Dendritic cell treated with granulocyte-macrophage colony-stimulating factor and Interleukin-4, amounts not matched to agents 40 ng/mL and 50 ng/mL, for 4 days (primary cell): ENCODE measurements around the gene RALGDS.
A peak's percentile ranks its signal among the peaks of the same experiment; 100 is the strongest.
"Not testable (repeated sequence)": the region's sequence is repeated elsewhere in the genome, so short reads cannot be mapped to it uniquely, and the experiment has no call there.

ENCODE experiments used
- H3K27ac Mint-ChIP-seq: one replicate; pipeline ENCODE4 v1.8.0; 2022; ENCODE audit warnings: mild to moderate bottlenecking, mixed read lengths
- H3K27me3 Mint-ChIP-seq: one replicate; pipeline ENCODE4 v1.8.0; 2022; ENCODE audit warnings: mild to moderate bottlenecking, mixed read lengths
- H3K36me3 Mint-ChIP-seq: one replicate; pipeline ENCODE4 v1.8.0; 2022; ENCODE audit warnings: low read depth, mixed read lengths
- H3K4me1 Mint-ChIP-seq: one replicate; pipeline ENCODE4 v1.8.0; 2022; ENCODE audit warnings: low read depth, mixed read lengths
- H3K4me3 Mint-ChIP-seq: one replicate; pipeline ENCODE4 v1.8.0; 2022; ENCODE audit warnings: mild to moderate bottlenecking, moderate library complexity, mixed read lengths
- H3K9me3 Mint-ChIP-seq: one replicate; pipeline ENCODE4 v1.8.0; 2022; ENCODE audit warnings: mixed read lengths
- intact Hi-C: fragments of 100-400 bp; cut with micrococcal nuclease; formaldehyde crosslinking; loops from one replicate; pipeline ENCODE4 v1.15.0; 2022

RALGDS gene

DNA sequence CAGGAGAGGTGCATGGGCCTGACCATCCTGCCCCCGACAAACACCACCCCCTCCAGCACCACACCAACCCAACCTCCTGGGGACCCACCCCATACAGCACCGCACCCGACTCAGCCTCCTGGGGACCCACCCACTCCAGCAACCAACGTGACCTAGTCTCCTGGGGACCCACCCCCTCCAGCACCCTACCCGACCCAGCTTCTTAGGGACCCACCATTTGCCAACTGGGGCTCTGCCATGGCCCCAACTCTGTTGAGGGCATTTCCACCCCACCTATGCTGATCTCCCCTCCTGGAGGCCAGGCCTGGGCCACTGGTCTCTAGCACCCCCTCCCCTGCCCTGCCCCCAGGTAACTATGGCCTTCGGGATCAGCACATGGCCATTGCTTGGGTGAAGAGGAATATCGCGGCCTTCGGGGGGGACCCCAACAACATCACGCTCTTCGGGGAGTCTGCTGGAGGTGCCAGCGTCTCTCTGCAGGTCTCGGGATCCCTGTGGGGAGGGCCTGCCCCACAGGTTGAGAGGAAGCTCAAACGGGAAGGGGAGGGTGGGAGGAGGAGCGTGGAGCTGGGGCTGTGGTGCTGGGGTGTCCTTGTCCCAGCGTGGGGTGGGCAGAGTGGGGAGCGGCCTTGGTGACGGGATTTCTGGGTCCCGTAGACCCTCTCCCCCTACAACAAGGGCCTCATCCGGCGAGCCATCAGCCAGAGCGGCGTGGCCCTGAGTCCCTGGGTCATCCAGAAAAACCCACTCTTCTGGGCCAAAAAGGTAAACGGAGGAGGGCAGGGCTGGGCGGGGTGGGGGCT, 54.7 kb downstream of the RALGDS start:
- intact Hi-C loops: no loop called here
- H3K27me3 Mint-ChIP-seq: peaks cover 5% of the 10 kb centered on the region
- no peak overlapping the region for H3K27ac Mint-ChIP-seq

DNA sequence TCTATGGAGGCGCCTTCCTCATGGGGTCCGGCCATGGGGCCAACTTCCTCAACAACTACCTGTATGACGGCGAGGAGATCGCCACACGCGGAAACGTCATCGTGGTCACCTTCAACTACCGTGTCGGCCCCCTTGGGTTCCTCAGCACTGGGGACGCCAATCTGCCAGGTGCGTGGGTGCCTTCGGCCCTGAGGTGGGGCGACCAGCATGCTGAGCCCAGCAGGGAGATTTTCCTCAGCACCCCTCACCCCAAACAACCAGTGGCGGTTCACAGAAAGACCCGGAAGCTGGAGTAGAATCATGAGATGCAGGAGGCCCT, 56.0 kb downstream of the RALGDS start:
- Mint-ChIP-seq H3K36me3 (no peaks in the 10 kb centered on the region), H3K27ac (no peak overlapping the region), H3K4me1 (peaks cover 6% of the 10 kb centered on the region), H3K9me3 (no peaks in the 10 kb centered on the region), H3K27me3 (peaks cover 10% of the 10 kb centered on the region), H3K4me3 (no peak overlapping the region)
- intact Hi-C loops: no loop called here

More for the DNA sequence above, 54.7 kb downstream of the RALGDS start:
- Mint-ChIP-seq H3K36me3 (no peaks in the 10 kb centered on the region), H3K9me3 (no peaks in the 10 kb centered on the region), H3K4me1 (no peaks in the 10 kb centered on the region), H3K4me3 (no peak overlapping the region)

DNA sequence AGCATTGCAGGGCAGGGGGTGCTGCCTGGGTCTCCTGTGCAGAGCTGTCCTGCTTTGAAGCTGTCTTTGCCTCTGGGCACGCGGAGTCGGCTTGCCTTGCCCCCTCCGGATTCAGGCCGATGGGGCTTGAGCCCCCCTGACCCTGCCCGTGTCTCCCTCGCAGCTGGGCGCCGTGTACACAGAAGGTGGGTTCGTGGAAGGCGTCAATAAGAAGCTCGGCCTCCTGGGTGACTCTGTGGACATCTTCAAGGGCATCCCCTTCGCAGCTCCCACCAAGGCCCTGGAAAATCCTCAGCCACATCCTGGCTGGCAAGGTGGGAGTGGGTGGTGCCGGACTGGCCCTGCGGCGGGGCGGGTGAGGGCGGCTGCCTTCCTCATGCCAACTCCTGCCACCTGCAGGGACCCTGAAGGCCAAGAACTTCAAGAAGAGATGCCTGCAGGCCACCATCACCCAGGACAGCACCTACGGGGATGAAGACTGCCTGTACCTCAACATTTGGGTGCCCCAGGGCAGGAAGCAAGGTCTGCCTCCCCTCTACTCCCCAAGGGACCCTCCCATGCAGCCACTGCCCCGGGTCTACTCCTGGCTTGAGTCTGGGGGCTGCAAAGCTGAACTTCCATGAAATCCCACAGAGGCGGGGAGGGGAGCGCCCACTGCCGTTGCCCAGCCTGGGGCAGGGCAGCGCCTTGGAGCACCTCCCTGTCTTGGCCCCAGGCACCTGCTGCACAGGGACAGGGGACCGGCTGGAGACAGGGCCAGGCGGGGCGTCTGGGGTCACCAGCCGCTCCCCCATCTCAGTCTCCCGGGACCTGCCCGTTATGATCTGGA, 56.6 kb downstream of the RALGDS start:
- no peaks in the 10 kb centered on the region for H3K36me3 Mint-ChIP-seq
- no peak overlapping the region for H3K4me3 Mint-ChIP-seq
- H3K4me1 Mint-ChIP-seq: peaks cover 10% of the 10 kb centered on the region
- H3K27ac Mint-ChIP-seq: no peak overlapping the region
- no peaks in the 10 kb centered on the region for H3K9me3 Mint-ChIP-seq
- peaks cover 10% of the 10 kb centered on the region for H3K27me3 Mint-ChIP-seq
- intact Hi-C loops: no loop called here

DNA sequence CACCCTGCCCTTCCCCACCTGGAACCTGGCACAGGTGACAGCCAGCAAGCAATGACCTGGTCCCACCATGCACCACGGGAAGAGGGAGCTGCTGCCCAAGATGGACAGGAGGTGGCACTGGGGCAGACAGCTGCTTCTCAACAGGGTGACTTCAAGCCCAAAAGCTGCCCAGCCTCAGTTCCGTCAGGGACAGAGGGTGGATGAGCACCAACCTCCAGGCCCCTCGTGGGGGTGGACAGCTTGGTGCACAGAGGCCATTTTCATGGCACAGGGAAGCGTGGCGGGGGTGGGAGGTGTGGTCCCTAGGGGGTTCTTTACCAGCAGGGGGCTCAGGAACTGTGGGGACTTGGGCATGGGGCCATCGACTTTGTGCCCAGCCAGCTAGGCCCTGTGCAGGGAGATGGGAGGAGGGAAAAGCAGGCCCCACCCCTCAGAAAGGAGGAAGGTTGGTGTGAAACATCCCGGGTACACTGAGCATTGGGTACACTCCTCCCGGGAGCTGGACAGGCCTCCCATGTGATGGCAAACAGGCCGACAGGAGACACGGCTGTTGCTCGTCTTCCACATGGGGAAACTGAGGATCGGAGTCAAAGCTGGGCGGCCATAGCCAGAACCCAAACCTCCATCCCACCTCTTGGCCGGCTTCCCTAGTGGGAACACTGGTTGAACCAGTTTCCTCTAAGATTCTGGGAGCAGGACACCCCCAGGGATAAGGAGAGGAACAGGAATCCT, 57.4 kb downstream of the RALGDS start:
- H3K4me1 Mint-ChIP-seq: peaks cover 18% of the 10 kb centered on the region
- H3K36me3 Mint-ChIP-seq: peaks cover 7% of the 10 kb centered on the region
- H3K4me3 Mint-ChIP-seq: no peak overlapping the region
- H3K9me3 Mint-ChIP-seq: no peaks in the 10 kb centered on the region
- H3K27ac Mint-ChIP-seq: no peak overlapping the region
- H3K27me3 Mint-ChIP-seq: peaks cover 12% of the 10 kb centered on the region
- intact Hi-C loops: no loop called here

DNA sequence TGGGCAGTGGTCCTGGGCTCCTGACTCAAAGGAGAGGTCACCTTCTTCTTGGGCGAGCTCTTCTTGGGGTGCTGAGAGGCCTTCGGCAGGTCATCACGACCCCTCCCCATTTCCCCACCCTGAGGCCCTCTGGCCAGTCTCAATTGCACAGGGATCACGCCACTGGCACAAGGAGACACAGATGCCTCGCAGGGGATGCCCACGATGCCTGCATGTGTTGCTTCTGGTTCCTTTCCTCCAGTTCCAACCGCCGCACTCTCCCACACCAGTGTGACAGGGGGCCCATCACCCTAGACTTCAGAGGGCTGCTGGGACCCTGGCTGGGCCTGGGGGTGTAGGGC, 57.9 kb downstream of the RALGDS start:
- no peaks in the 10 kb centered on the region for H3K9me3 Mint-ChIP-seq
- H3K36me3 Mint-ChIP-seq: peaks cover 12% of the 10 kb centered on the region
- H3K4me1 Mint-ChIP-seq: peaks cover 23% of the 10 kb centered on the region
- no peak overlapping the region for H3K27ac Mint-ChIP-seq
- no peak overlapping the region for H3K4me3 Mint-ChIP-seq
- peaks cover 12% of the 10 kb centered on the region for H3K27me3 Mint-ChIP-seq
- intact Hi-C loops: no loop called here

DNA sequence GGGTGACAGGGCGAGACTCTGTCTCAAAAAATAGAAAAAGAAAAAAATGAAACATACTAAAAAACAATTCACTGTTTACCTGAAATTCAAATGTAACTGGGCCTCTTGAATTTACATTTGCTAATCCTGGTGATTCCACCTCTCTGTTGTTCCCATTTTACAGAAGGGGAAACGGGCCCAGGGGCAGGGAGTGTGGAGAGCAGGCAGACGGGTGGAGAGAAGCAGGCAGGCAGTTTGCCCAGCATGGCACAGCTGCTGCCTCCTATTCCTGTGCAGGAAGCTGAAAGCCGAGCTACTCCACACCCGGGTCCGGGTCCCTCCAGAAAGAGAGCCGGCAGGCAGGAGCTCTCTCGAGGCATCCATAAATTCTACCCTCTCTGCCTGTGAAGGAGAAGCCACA, 58.5 kb downstream of the RALGDS start:
- H3K9me3 Mint-ChIP-seq, H3K4me3 Mint-ChIP-seq, H3K27ac Mint-ChIP-seq, intact Hi-C loops: not testable (repeated sequence)
- Mint-ChIP-seq H3K4me1 (peaks cover 23% of the 10 kb centered on the region), H3K36me3 (peaks cover 18% of the 10 kb centered on the region), H3K27me3 (peaks cover 12% of the 10 kb centered on the region)

DNA sequence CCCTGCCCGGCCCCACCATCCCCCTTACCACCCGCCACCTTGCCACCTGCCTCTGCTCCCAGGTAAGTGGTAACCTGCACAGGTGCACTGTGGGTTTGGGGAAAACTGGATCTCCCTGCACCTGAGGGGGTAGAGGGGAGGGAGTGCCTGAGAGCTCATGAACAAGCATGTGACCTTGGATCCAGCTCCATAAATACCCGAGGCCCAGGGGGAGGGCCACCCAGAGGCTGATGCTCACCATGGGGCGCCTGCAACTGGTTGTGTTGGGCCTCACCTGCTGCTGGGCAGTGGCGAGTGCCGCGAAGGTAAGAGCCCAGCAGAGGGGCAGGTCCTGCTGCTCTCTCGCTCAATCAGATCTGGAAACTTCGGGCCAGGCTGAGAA, 59.3 kb downstream of the RALGDS start, which contains the start of gene CEL:
CEL (plus strand) TSS at position 218 of the 382 bp plus-strand sequence; CDS start at position 240, 22 bp downstream.
- H3K27ac Mint-ChIP-seq: not testable (repeated sequence)

DNA sequence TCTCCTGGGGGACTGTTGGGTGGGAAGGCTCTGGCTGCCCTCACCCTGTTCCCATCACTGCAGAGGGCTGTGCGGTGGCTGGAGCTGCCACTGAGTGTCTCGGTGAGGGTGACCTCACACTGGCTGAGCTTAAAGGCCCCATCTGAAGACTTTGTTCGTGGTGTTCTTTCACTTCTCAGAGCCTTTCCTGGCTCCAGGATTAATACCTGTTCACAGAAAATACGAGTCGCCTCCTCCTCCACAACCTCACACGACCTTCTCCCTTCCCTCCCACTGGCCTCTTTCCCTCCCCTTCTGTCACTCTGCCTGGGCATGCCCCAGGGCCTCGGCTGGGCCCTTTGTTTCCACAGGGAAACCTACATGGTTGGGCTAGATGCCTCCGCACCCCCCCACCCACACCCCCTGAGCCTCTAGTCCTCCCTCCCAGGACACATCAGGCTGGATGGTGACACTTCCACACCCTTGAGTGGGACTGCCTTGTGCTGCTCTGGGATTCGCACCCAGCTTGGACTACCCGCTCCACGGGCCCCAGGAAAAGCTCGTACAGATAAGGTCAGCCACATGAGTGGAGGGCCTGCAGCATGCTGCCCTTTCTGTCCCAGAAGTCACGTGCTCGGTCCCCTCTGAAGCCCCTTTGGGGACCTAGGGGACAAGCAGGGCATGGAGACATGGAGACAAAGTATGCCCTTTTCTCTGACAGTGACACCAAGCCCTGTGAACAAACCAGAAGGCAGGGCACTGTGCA, 59.8 kb downstream of the RALGDS start:
- H3K36me3 Mint-ChIP-seq: peaks cover 31% of the 10 kb centered on the region
- peaks cover 12% of the 10 kb centered on the region for H3K27me3 Mint-ChIP-seq
- H3K4me3 Mint-ChIP-seq, intact Hi-C loops, H3K27ac Mint-ChIP-seq, H3K9me3 Mint-ChIP-seq: not testable (repeated sequence)
- peaks cover 23% of the 10 kb centered on the region for H3K4me1 Mint-ChIP-seq

More for the DNA sequence above, 59.3 kb downstream of the RALGDS start, which contains the start of gene CEL:
- peaks cover 23% of the 10 kb centered on the region for H3K4me1 Mint-ChIP-seq
- H3K36me3 Mint-ChIP-seq: peaks cover 26% of the 10 kb centered on the region
- H3K9me3 Mint-ChIP-seq, intact Hi-C loops, H3K4me3 Mint-ChIP-seq: not testable (repeated sequence)
- H3K27me3 Mint-ChIP-seq: peaks cover 12% of the 10 kb centered on the region

DNA sequence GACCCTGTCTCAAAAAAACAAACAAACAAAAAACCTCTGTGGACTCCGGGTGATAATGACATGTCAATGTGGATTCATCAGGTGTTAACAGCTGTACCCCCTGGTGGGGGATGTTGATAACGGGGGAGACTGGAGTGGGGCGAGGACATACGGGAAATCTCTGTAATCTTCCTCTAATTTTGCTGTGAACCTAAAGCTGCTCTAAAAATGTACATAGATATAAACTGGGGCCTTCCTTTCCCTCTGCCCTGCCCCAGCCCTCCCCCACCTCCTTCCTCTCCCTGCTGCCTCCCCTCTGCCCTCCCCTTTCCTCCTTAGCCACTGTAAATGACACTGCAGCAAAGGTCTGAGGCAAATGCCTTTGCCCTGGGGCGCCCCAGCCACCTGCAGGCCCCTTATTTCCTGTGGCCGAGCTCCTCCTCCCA, 60.6 kb downstream of the RALGDS start:
- Mint-ChIP-seq H3K4me3 (no peak overlapping the region), H3K4me1 (peaks cover 23% of the 10 kb centered on the region), H3K27me3 (peaks cover 12% of the 10 kb centered on the region), H3K9me3 (no peaks in the 10 kb centered on the region), H3K27ac (no peak overlapping the region), H3K36me3 (peaks cover 39% of the 10 kb centered on the region)
- intact Hi-C loops: no loop called here

DNA sequence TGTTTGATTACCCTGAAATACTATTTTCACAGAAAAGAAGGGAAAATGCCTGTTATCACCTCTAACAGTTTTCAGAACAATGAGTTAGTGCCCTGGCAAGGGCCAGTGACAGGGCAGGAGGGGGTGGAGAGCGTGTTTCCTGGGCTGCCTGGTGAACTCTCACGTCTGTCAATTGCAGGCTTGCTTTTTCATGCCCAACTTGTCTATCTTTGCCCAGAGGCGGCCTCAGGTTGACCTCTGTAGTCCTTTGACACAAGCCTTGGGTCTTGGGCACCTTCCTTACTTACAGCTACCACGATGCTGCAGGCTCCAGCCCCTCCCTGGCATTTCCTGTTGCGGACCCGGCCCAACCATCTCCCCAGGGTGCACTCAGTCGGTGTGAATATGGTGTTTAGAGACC, 61.4 kb downstream of the RALGDS start:
- Mint-ChIP-seq H3K9me3 (no peaks in the 10 kb centered on the region), H3K36me3 (peaks cover 47% of the 10 kb centered on the region), H3K4me1 (peaks cover 23% of the 10 kb centered on the region), H3K27me3 (peaks cover 12% of the 10 kb centered on the region), H3K4me3 (no peak overlapping the region), H3K27ac (peak overlapping the region; percentile 13)
- intact Hi-C loops: no loop called here

DNA sequence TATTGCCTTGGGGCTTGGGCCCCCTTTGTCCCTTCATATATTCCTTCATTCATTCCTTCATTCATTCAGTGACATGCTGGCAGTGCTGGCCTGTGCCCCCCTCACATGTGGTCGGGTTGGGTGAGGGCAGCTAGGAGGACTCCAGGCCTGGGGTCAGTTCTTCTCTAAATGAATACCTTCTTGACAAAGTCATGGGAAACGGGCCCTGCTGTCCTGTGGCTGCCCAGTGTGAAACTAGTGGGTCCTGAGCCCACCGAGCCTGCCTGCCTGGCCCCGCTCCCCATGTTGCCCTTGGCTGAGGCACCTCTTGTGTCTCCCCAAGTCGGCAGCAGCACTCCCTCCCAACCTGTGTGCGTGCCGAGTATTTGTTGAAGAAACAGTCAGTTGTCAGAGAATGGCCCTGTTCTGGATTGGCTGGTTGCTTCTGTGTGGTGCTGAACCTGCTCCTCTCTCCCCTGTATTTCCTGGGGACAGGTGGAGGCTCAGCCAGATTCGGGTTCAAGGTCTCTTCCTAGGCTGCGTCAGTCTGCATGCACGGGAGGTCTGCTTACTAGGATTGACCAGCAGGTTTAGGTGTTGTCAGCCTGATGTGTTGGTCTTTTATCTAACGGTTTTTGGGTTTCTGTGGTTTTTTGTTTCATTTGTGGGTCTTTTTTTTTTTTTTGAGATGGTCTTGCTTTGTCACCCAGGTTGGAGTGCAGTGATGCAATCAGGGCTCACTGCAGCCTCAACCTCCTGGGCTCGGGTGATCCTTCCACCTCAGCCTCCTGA, 62.3 kb downstream of the RALGDS start:
- Mint-ChIP-seq H3K9me3 (no peaks in the 10 kb centered on the region), H3K4me1 (peaks cover 23% of the 10 kb centered on the region), H3K4me3 (no peak overlapping the region), H3K36me3 (peaks cover 56% of the 10 kb centered on the region), H3K27me3 (peaks cover 12% of the 10 kb centered on the region), H3K27ac (peak overlapping the region; percentile 13)
- intact Hi-C loops: no loop called here

DNA sequence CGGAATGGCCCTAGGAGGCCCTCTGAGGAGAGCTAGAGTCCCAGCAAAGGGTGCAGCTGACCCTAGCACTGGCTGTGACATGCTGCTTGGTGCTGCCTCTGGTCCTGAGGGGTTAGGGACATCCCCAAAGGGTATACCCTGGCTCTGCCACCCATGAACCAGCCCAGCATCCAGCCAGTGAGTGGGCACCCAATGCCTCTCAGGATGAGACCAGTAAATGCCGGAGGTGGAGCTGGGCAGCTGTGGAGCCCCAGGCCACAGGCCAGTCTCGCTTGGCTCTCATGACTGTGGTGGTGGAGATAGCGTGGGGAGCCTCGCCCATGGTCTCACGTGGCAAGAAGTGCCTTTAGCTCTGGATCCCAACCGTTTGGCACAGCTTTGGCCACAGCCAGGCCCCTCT, 63.0 kb downstream of the RALGDS start:
- Mint-ChIP-seq H3K4me3 (no peak overlapping the region), H3K27ac (no peak overlapping the region), H3K9me3 (no peaks in the 10 kb centered on the region), H3K4me1 (peaks cover 23% of the 10 kb centered on the region), H3K36me3 (peaks cover 63% of the 10 kb centered on the region), H3K27me3 (peaks cover 9% of the 10 kb centered on the region)
- intact Hi-C loops: no loop called here

DNA sequence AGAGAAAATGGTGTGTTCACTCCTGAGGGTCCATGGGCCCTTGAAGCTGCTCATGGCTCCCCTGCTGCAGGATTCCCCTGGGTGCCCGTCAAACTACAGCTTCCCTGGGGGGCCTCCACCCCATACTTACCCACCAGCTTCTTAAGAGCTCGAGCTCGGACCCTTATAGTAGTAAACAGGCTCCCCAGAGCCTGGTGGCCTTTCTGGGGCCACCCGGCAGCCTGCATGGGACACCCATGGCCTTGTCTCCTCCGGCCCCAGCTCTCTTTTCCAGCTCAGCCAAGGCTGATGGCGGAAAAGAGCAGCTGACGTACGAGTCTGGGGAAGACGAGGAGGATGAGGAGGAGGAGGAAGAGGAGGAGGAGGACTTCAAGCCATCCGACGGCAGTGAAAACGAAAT, 63.5 kb downstream of the RALGDS start:
- H3K9me3 Mint-ChIP-seq: no peaks in the 10 kb centered on the region
- peaks cover 68% of the 10 kb centered on the region for H3K36me3 Mint-ChIP-seq
- peaks cover 8% of the 10 kb centered on the region for H3K27me3 Mint-ChIP-seq
- H3K4me1 Mint-ChIP-seq: peaks cover 23% of the 10 kb centered on the region
- H3K4me3 Mint-ChIP-seq: no peak overlapping the region
- intact Hi-C loops: no loop called here
- no peak overlapping the region for H3K27ac Mint-ChIP-seq
